ENCODE measurements around the gene ZFR. TPM values are rescaled to one million over a fixed set of nuclear protein-coding genes. Genes with fewer than 3 reads are reported as not detected.

ZFR gene
- total RNA-seq, 1 donor from 2014 or later: 77.1 TPM

DNA sequence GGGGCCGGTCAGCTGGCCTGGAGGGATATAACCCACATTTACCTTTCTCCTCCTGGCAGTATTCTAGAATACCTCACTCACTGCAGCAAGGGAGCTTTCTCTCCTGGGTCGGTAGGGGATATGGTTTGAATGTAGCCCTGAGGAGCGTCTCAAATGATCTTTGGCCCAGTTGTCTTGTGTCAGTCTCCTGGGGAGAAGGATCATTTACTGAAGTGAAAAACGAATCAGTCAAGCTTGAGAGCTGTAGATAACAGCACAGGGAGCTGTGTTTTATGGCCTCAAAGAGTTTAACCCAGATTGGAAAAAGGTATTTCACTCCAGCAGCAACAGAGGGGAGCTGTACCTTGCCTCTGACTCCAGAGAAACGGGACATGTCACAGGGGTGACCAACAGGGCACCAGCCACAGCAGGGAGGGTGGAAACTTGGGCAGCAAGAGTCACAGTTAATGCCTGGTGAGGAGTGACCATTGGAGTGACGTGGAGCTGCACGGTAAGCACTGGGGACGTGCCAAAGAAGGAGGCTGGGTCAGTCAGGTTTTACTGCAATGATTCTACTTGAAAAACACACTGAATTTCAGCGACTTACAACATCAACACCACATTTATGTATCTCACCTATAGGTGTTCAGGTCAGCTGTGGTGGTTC is 29.8 kb upstream of the ZFR start:
- Mint-ChIP-seq H3K4me1 (ENCODE audit: low read depth) (no peaks in the 10 kb centered on the region), H3K9me3 (ENCODE audit: low read depth) (no peaks in the 10 kb centered on the region), H3K36me3 (ENCODE audit: low read depth) (no peaks in the 10 kb centered on the region), H3K4me3 (ENCODE audit: unreplicated experiment) (no peak overlapping the region), H3K27me3 (ENCODE audit: low read depth) (no peaks in the 10 kb centered on the region), H3K27ac (ENCODE audit: unreplicated experiment) (no peak overlapping the region)
- no peak for DNase-seq (ENCODE audit: low spot score)
- TF ChIP-seq, protein P1, sequence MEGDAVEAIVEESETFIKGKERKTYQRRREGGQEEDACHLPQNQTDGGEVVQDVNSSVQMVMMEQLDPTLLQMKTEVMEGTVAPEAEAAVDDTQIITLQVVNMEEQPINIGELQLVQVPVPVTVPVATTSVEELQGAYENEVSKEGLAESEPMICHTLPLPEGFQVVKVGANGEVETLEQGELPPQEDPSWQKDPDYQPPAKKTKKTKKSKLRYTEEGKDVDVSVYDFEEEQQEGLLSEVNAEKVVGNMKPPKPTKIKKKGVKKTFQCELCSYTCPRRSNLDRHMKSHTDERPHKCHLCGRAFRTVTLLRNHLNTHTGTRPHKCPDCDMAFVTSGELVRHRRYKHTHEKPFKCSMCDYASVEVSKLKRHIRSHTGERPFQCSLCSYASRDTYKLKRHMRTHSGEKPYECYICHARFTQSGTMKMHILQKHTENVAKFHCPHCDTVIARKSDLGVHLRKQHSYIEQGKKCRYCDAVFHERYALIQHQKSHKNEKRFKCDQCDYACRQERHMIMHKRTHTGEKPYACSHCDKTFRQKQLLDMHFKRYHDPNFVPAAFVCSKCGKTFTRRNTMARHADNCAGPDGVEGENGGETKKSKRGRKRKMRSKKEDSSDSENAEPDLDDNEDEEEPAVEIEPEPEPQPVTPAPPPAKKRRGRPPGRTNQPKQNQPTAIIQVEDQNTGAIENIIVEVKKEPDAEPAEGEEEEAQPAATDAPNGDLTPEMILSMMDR (IDR thresholded peaks at IDR 0.05): no peak

DNA sequence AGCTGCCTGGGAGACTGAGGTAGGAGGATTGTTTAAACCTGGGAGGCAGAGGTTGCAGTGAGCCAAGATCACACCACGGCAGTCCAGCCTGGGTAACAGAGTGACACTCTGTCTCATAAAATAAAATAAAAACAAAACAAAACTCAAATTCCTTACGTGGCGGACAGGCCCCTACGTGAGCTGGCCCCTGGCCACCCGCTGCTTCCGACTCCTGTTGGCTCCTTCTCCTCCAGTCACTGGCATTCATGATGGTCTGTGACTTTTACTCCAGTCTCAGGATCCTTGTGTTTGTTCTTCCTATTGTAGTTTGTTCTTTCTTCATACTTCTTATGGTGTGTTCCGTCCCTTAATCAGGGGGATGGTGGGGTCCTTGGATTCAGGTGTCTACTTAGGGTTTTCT is 28.5 kb upstream of the ZFR start:
- Mint-ChIP-seq H3K27me3 (ENCODE audit: low read depth) (no peaks in the 10 kb centered on the region), H3K4me3 (ENCODE audit: unreplicated experiment) (no peak overlapping the region), H3K36me3 (ENCODE audit: low read depth) (no peaks in the 10 kb centered on the region), H3K27ac (ENCODE audit: unreplicated experiment) (no peak overlapping the region), H3K4me1 (ENCODE audit: low read depth) (no peaks in the 10 kb centered on the region), H3K9me3 (ENCODE audit: low read depth) (no peaks in the 10 kb centered on the region)
- TF ChIP-seq, protein P1 (IDR thresholded peaks at IDR 0.05): no peak
- no peak for DNase-seq (ENCODE audit: low spot score)

DNA sequence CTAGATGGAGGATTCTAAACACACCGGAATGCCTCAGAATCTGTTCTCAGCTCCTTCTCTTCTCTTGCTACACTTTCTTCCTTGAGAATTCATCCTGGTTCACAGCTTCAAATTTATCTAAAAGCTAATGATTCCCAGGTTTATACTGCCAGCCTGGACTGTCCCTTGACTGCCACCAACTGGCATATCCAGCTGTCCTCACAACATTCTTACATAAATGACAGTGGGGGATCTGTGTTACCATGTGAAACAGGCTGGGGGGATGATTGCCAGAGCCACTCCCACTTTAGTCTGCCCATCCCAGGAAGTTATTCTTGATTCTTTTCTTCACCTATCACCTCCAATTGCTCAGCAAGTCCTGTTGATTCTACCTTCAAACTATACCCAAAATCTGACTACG is 27.2 kb upstream of the ZFR start:
- Mint-ChIP-seq H3K27ac (ENCODE audit: unreplicated experiment) (no peak overlapping the region), H3K9me3 (ENCODE audit: low read depth) (no peaks in the 10 kb centered on the region), H3K27me3 (ENCODE audit: low read depth) (no peaks in the 10 kb centered on the region), H3K4me1 (ENCODE audit: low read depth) (no peaks in the 10 kb centered on the region), H3K4me3 (ENCODE audit: unreplicated experiment) (no peak overlapping the region), H3K36me3 (ENCODE audit: low read depth) (no peaks in the 10 kb centered on the region)
- no peak for DNase-seq (ENCODE audit: low spot score)
- TF ChIP-seq, protein P1 (IDR thresholded peaks at IDR 0.05): peak; percentile 46

DNA sequence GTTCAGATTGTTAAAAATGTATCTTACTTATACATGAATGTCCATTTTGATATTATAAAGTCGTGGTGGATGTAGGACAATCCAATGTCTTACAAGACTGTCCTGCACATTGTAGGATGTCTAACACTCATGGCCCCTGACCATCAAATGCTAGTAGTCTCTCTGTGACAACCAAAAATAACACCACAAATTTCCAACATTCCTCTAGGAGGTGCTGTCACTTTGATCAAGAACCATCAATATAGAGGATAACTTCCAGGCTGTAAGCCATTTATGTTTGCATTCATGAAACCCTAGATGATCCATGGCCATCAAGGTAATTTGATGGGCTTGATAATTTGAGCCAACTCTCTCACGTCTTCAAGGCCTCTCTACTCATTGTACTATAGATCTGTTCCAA is 20.5 kb upstream of the ZFR start:
- no peak overlapping the region for H3K4me3 Mint-ChIP-seq (ENCODE audit: unreplicated experiment)
- no peaks in the 10 kb centered on the region for H3K27me3 Mint-ChIP-seq (ENCODE audit: low read depth)
- H3K4me1 Mint-ChIP-seq (ENCODE audit: low read depth): no peaks in the 10 kb centered on the region
- TF ChIP-seq, protein P1 (IDR thresholded peaks at IDR 0.05): no peak
- no peaks in the 10 kb centered on the region for H3K36me3 Mint-ChIP-seq (ENCODE audit: low read depth)
- H3K27ac Mint-ChIP-seq (ENCODE audit: unreplicated experiment): no peak overlapping the region
- no peak for DNase-seq (ENCODE audit: low spot score)
- H3K9me3 Mint-ChIP-seq (ENCODE audit: low read depth): no peaks in the 10 kb centered on the region

GRCh38 chr5:32462618-32463017 is 18.1 kb upstream of the ZFR start:
- no peaks in the 10 kb centered on the region for H3K4me1 Mint-ChIP-seq (ENCODE audit: low read depth)
- TF ChIP-seq, protein P1 (IDR thresholded peaks at IDR 0.05): no peak
- H3K4me3 Mint-ChIP-seq (ENCODE audit: unreplicated experiment): no peak overlapping the region
- H3K36me3 Mint-ChIP-seq (ENCODE audit: low read depth): no peaks in the 10 kb centered on the region
- no peak for DNase-seq (ENCODE audit: low spot score)
- no peaks in the 10 kb centered on the region for H3K27me3 Mint-ChIP-seq (ENCODE audit: low read depth)
- peak overlapping the region; percentile 55 for H3K27ac Mint-ChIP-seq (ENCODE audit: unreplicated experiment)
- H3K9me3 Mint-ChIP-seq (ENCODE audit: low read depth): no peaks in the 10 kb centered on the region

Data from chondrocyte (in vitro differentiated cells).